MM.1S (cell line): ENCODE measurements around the gene SS18L1.

Source experiments
- EZH2 ChIP-seq: fragments of 300-600 bp; sonication (generic); optimal IDR thresholded peaks from 2 replicates; pipeline ENCODE3; 2017; ENCODE audit warnings: low read depth, mild to moderate bottlenecking, antibody characterized with exemption, low read length, mixed read lengths
- EZH2phosphoT487 ChIP-seq: fragments of 300-600 bp; sonication (generic); IDR thresholded peaks from 2 replicates; pipeline ENCODE4 v1.6.1; 2018; ENCODE audit warnings: antibody characterized with exemption, low read length
- TF ChIP-seq, protein P1 (sequence below): fragments of 300-600 bp; sonication (generic); IDR thresholded peaks from 2 replicates; pipeline ENCODE4 v1.5.1; 2016; ENCODE audit warnings: antibody characterized with exemption, low read length, mixed read lengths

GRCh38 chr20:62131560-62132320, 11.8 kb upstream of the SS18L1 start:
- TF ChIP-seq EZH2: no peak
- TF ChIP-seq, protein P1, sequence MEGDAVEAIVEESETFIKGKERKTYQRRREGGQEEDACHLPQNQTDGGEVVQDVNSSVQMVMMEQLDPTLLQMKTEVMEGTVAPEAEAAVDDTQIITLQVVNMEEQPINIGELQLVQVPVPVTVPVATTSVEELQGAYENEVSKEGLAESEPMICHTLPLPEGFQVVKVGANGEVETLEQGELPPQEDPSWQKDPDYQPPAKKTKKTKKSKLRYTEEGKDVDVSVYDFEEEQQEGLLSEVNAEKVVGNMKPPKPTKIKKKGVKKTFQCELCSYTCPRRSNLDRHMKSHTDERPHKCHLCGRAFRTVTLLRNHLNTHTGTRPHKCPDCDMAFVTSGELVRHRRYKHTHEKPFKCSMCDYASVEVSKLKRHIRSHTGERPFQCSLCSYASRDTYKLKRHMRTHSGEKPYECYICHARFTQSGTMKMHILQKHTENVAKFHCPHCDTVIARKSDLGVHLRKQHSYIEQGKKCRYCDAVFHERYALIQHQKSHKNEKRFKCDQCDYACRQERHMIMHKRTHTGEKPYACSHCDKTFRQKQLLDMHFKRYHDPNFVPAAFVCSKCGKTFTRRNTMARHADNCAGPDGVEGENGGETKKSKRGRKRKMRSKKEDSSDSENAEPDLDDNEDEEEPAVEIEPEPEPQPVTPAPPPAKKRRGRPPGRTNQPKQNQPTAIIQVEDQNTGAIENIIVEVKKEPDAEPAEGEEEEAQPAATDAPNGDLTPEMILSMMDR: no peak
- TF ChIP-seq EZH2phosphoT487: no peak
